Gastrocnemius medialis (tissue), 4 donors: ENCODE measurements around the gene MRGPRX2. TPM values are rescaled to one million over a fixed set of nuclear protein-coding genes. Genes with fewer than 3 reads are reported as not detected.

Source experiments
- ATAC-seq, 2 donors: fragments of 150-250 bp; one replicate each; pipeline ENCODE4 v1.9.1; 2016
- DNase-seq, 2 donors: peaks; one replicate each; pipeline ENCODE4 v3.0.0-alpha.2; 2019
- H3K27ac ChIP-seq, 4 donors: fragments of 200-600 bp; sonication (generic); 1 replicate in 1 of 4; 2 replicates in 3 of 4; pipeline ENCODE4 v1.5.1; 2016 to 2018; ENCODE audit warnings: mild to moderate bottlenecking in 2 of 4, moderate library complexity in 1 of 4
- H3K27me3 ChIP-seq, 3 donors: fragments of 200-600 bp; sonication (generic) in 2 of 3; 1 replicate in 1 of 3; 2 replicates in 2 of 3; pipeline versions ENCODE4 v1.5.1 to v1.6.0; 2016 to 2019; ENCODE audit warnings: mild to moderate bottlenecking in 1 of 3, moderate library complexity in 1 of 3
- H3K36me3 ChIP-seq, 2 donors: fragments of 200-600 bp; sonication (generic) in 1 of 2; one replicate each; pipeline ENCODE4 v1.5.1; 2017 to 2018
- H3K4me1 ChIP-seq, 2 donors: fragments of 200-600 bp; sonication (generic) in 1 of 2; one replicate each; pipeline ENCODE4 v1.5.1; 2016 to 2017; ENCODE audit warnings: mild to moderate bottlenecking in 2 of 2
- H3K4me3 ChIP-seq, 4 donors: fragments of 200-600 bp; sonication (generic) in 3 of 4; 1 replicate in 1 of 4; 2 replicates in 3 of 4; pipeline ENCODE4 v1.5.1; 2016 to 2019; ENCODE audit warnings: mild to moderate bottlenecking in 2 of 4
- H3K9me3 ChIP-seq, 3 donors: fragments of 200-600 bp; sonication (generic) in 2 of 3; 1 replicate in 1 of 3; 2 replicates in 2 of 3; pipeline ENCODE4 v1.5.1; 2016 to 2019
- POLR2A ChIP-seq, 2 donors: fragments of 450-650 bp; IDR thresholded peaks; one replicate each; pipeline ENCODE4 v1.6.1; 2017; ENCODE audit warnings: antibody characterized with exemption in 2 of 2, mild to moderate bottlenecking in 2 of 2, moderate library complexity in 2 of 2
- in situ Hi-C, 4 donors: fragments of 200-750 bp; cut with MboI; loops; one replicate each; pipeline versions ENCODE4 v1.15.0 to v1.8.0; 2017; ENCODE audit warnings: low sequenced_read_pairs in 4 of 4
- intact Hi-C: fragments of 100-400 bp; cut with DNase I; formaldehyde crosslinking; loops from one replicate; pipeline ENCODE4 v1.15.1; 2023; ENCODE audit warnings: low total_unique reads
- total RNA-seq, 4 donors: library from RNA; depleted of rRNA; stranded (reverse); fragments of >200 nt; gene quantifications; one replicate each; pipeline versions ENCODE4 v1.1.0 to v1.2.3, GENCODE V29; 2016
- TF ChIP-seq, protein P1 (sequence below), 5 experiments: fragments of 450-650 bp in 3 of 5; fragments of 200-600 bp in 2 of 5; sonication (generic) in 2 of 5; IDR thresholded peaks in 4 of 5; conservative IDR thresholded peaks in 1 of 5; 1 replicate in 4 of 5; 2 replicates in 1 of 5; pipeline ENCODE4 v1.5.1; 2016 to 2019; ENCODE audit warnings: antibody characterized with exemption in 5 of 5, mild to moderate bottlenecking in 3 of 5, moderate library complexity in 3 of 5

The MRGPRX2 gene
- total RNA-seq, 4 donors from 2014 or later = not detected

DNA sequence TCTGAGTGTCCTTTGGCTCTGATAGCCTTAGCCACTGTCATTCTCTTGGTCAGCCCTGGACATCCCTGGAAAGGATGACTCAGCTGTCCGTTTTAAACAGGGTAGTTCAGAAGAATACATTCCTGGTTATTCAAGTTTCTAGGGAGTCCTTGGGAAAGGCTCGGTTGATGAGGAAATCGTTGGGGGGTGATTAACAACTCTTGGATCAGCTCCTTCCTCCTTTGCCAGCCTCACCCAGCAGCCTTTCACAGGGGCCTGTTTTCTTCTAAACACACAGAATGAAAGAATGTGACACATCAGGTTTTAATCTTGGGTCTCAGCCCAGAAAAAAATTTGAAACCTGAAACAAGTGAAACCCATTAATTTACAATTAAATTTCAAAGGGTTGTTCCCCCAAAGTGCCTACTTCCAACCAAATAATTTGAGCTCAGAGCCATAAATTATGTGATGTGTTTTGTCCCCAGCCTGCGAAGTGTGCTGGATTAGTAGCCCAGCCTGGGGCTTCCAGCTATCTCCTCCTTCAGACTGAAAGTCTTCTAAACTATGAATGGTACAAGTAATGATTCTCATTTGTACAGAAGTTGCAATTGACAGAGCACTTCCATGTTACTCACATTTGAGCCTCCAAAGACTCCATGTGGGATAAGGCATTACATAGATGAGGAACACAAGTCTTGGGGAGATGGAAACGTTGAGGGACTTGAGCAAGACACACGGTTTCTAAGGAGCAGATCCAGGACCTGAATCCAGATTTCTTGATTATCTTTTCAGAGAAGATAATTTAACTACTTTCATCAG is 19.3 kb upstream of the MRGPRX2 start:
- in situ Hi-C loops = loop anchor here in 2 of 4 donors (10.0 kb wide), 1 partner anchor 465 kb away; no protein-coding TSS in a partner anchor
- Histone ChIP-seq H3K9me3 (no peaks in the 10 kb centered on the region), H3K27me3 (no peaks in the 10 kb centered on the region), H3K4me3 (no peak overlapping the region), H3K4me1 (peaks cover 0 to 4% of the 10 kb centered on the region in 2 donors), H3K36me3 (no peaks in the 10 kb centered on the region), H3K27ac (no peak overlapping the region)
- DNase-seq = peak in 1 of 2 donors; percentile 19
- ATAC-seq = peak; percentile 46 to 68
- TF ChIP-seq, protein P1, sequence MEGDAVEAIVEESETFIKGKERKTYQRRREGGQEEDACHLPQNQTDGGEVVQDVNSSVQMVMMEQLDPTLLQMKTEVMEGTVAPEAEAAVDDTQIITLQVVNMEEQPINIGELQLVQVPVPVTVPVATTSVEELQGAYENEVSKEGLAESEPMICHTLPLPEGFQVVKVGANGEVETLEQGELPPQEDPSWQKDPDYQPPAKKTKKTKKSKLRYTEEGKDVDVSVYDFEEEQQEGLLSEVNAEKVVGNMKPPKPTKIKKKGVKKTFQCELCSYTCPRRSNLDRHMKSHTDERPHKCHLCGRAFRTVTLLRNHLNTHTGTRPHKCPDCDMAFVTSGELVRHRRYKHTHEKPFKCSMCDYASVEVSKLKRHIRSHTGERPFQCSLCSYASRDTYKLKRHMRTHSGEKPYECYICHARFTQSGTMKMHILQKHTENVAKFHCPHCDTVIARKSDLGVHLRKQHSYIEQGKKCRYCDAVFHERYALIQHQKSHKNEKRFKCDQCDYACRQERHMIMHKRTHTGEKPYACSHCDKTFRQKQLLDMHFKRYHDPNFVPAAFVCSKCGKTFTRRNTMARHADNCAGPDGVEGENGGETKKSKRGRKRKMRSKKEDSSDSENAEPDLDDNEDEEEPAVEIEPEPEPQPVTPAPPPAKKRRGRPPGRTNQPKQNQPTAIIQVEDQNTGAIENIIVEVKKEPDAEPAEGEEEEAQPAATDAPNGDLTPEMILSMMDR (IDR thresholded peaks at IDR 0.05 in 4 of 5, conservative IDR thresholded peaks at IDR 0.05 in 1 of 5) = no peak
- no peak for TF ChIP-seq POLR2A (IDR thresholded peaks at IDR 0.05)
- intact Hi-C loops = loop anchor here (10.0 kb wide), 2 partner anchors 85 to 665 kb away; no protein-coding TSS in a partner anchor

DNA sequence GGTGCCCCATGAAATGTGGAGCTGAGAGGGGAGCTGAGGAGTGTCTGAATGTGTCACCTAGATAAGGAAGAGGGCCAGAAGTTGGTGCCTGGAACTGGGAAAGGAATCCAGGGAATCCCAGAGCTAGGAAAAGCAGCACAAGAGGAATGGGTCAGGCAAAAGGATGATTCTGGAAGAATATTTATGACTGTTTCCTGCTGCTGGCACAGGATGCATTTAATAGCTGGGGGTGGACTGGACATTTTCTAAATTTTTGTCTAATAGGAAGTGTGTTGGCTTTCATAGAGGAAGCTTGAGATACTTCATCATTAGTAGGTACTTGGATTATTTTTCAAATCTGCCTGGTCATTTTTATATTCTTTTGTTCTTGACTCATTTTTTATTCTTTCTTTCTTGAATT is 17.4 kb upstream of the MRGPRX2 start:
- ATAC-seq (no peak), DNase-seq (no peak)
- Histone ChIP-seq H3K4me1 (peaks cover 0 to 4% of the 10 kb centered on the region in 2 donors), H3K27ac (no peak overlapping the region), H3K36me3 (no peaks in the 10 kb centered on the region), H3K4me3 (no peak overlapping the region), H3K9me3 (no peaks in the 10 kb centered on the region), H3K27me3 (no peaks in the 10 kb centered on the region)
- TF ChIP-seq, protein P1 (IDR thresholded peaks at IDR 0.05 in 4 of 5, conservative IDR thresholded peaks at IDR 0.05 in 1 of 5) = no peak
- TF ChIP-seq POLR2A (IDR thresholded peaks at IDR 0.05) = no peak
- in situ Hi-C loops = loop anchor here in 2 of 4 donors (10.0 kb wide), 1 partner anchor 467 kb away; no protein-coding TSS in a partner anchor
- intact Hi-C loops = loop anchor here (1.0 to 10.0 kb wide), 3 partner anchors 32 to 667 kb away; no protein-coding TSS in a partner anchor

DNA sequence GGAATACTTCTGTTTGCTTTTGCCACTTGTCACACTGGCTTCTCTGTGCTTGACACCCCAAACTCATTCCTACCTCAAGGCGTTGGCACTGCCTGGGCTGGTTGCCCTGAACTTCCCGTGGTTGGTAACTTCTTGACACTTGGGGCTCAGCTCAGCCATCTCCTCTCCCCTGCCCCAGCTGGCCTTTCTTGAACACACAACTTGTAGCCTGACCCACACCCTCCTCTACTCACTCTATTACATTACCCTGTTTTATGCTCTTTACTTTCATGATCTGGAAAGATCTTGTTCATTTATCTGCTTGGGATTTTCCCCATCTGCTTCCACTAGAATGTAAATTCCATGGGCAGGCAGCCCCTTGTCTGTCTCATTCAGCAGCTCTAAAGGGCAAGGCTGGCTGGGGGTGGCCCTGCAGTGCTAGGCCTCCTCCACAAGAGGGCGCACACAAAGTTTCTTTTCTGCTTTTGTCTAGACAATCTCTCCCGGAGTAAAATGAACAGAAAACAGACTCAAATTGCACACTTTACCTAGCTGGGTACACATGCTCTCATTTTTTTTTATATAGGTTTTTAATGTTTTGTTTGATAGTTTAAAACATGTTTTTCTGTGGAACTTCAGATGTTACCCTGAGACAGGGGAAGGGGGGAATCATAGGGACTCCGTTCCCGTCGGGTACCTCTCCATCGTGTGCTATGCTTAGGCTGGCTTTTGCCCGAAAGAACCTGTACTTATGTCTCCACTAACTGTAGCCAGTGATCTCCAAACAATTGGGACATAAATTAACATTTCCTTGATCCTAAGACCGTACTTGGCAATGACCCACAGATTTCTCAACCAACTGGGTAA is 16.4 kb upstream of the MRGPRX2 start:
- Histone ChIP-seq H3K9me3 (no peaks in the 10 kb centered on the region), H3K36me3 (no peaks in the 10 kb centered on the region), H3K27ac (no peak overlapping the region), H3K27me3 (no peaks in the 10 kb centered on the region), H3K4me1 (peaks cover 0 to 4% of the 10 kb centered on the region in 2 donors), H3K4me3 (no peak overlapping the region)
- ATAC-seq (peak; percentile 61 to 73), DNase-seq (peak in 1 of 2 donors; percentile 17)
- intact Hi-C loops = loop anchor here (1.0 to 10.0 kb wide), 3 partner anchors 33 to 668 kb away; no protein-coding TSS in a partner anchor
- no peak for TF ChIP-seq POLR2A (IDR thresholded peaks at IDR 0.05)
- TF ChIP-seq, protein P1 (IDR thresholded peaks at IDR 0.05 in 4 of 5, conservative IDR thresholded peaks at IDR 0.05 in 1 of 5) = peak; percentile 79 to 95 (median 81)
- in situ Hi-C loops = loop anchor here in 2 of 4 donors (10.0 kb wide), 1 partner anchor 468 kb away; no protein-coding TSS in a partner anchor

DNA sequence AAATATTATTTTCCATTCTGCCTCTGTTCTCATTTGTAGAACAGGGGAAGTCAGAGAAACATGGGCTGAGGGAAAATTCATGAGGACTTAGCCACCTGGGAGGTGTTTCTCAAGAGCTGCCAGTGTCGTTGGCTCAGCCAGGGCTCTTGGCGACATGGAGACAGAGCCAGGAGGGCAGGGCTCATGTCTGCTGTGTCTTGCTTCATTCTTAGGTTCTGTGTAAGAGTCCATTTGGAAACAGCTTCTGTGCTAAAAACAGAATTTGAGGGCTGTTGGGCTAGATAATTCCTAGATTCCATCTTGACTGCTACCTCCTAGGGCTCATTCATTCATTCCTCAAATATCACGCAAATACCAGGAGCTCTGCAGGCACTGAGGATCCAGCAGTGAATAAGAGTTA is 15.1 kb upstream of the MRGPRX2 start:
- no peak for TF ChIP-seq POLR2A (IDR thresholded peaks at IDR 0.05)
- TF ChIP-seq, protein P1 (IDR thresholded peaks at IDR 0.05 in 4 of 5, conservative IDR thresholded peaks at IDR 0.05 in 1 of 5) = no peak
- no peaks in the 10 kb centered on the region for H3K36me3 ChIP-seq
- no peak overlapping the region for H3K4me3 ChIP-seq
- no peak for DNase-seq
- H3K9me3 ChIP-seq = no peaks in the 10 kb centered on the region
- no peaks in the 10 kb centered on the region for H3K27me3 ChIP-seq
- H3K27ac ChIP-seq = no peak overlapping the region
- in situ Hi-C loops (loop anchor here in 2 of 4 donors (10.0 kb wide), 1 partner anchor 469 kb away; no protein-coding TSS in a partner anchor), intact Hi-C loops (loop anchor here (10.0 kb wide), 2 partner anchors 89 to 669 kb away; no protein-coding TSS in a partner anchor)
- ATAC-seq = no peak
- peaks cover 0 to 4% of the 10 kb centered on the region in 2 donors for H3K4me1 ChIP-seq
